HEK293 (cell line): ENCODE measurements around the gene DCLK3.

ENCODE experiments used
- KLF10 ChIP-seq: fragments of 450-650 bp; IDR thresholded peaks from 2 replicates; pipeline ENCODE4 v1.5.1; 2018; ENCODE audit warnings: missing biosample characterization, mild to moderate bottlenecking, missing genetic modification characterization
- KLF8 ChIP-seq: fragments of 450-650 bp; formaldehyde crosslinking; IDR thresholded peaks from 2 replicates; pipeline ENCODE4 v1.5.1; 2016; ENCODE audit warnings: missing biosample characterization, missing genetic modification characterization
- ZFP41 ChIP-seq: fragments of 450-650 bp; formaldehyde crosslinking; IDR thresholded peaks from 2 replicates; pipeline ENCODE4 v1.5.1; 2016; ENCODE audit warnings: missing biosample characterization, missing genetic modification characterization, borderline replicate concordance
- ZNF121 ChIP-seq: fragments of 450-650 bp; formaldehyde crosslinking; IDR thresholded peaks from 2 replicates; pipeline ENCODE4 v1.5.1; 2016; ENCODE audit warnings: missing biosample characterization, missing genetic modification characterization
- ZNF146 ChIP-seq: fragments of 450-650 bp; formaldehyde crosslinking; IDR thresholded peaks from 2 replicates; pipeline ENCODE4 v1.5.1; 2016; ENCODE audit warnings: missing biosample characterization, missing genetic modification characterization
- ZNF184 ChIP-seq: fragments of 450-650 bp; IDR thresholded peaks from 2 replicates; pipeline ENCODE4 v1.5.1; 2018; ENCODE audit warnings: missing biosample characterization, mild to moderate bottlenecking, missing genetic modification characterization
- ZNF214 ChIP-seq: fragments of 450-650 bp; formaldehyde crosslinking; IDR thresholded peaks from 2 replicates; pipeline ENCODE4 v1.5.1; 2017; ENCODE audit warnings: missing biosample characterization, mild to moderate bottlenecking, missing genetic modification characterization, borderline replicate concordance
- ZNF23 ChIP-seq: fragments of 450-650 bp; formaldehyde crosslinking; IDR thresholded peaks from 2 replicates; pipeline ENCODE4 v1.5.1; 2016; ENCODE audit warnings: missing biosample characterization, missing genetic modification characterization, borderline replicate concordance
- ZNF501 ChIP-seq: fragments of 450-650 bp; formaldehyde crosslinking; IDR thresholded peaks from 2 replicates; pipeline ENCODE4 v1.5.1; 2016; ENCODE audit warnings: missing biosample characterization, missing genetic modification characterization
- ZNF580 ChIP-seq: fragments of 450-650 bp; formaldehyde crosslinking; IDR thresholded peaks from 2 replicates; pipeline ENCODE4 v1.5.1; 2016; ENCODE audit warnings: missing biosample characterization, missing genetic modification characterization
- TF ChIP-seq, protein P1 (sequence below): fragments of 450-650 bp; formaldehyde crosslinking; IDR thresholded peaks from 2 replicates; pipeline ENCODE4 v1.5.1; 2016; ENCODE audit warnings: missing biosample characterization, missing genetic modification characterization
- TF ChIP-seq, protein P2 (sequence below): fragments of 450-650 bp; formaldehyde crosslinking; IDR thresholded peaks from 2 replicates; pipeline ENCODE4 v1.5.1; 2016; ENCODE audit warnings: missing biosample characterization, missing genetic modification characterization
- TF ChIP-seq, protein P3 (sequence below): fragments of 450-650 bp; IDR thresholded peaks from 2 replicates; pipeline ENCODE4 v1.5.1; 2018; ENCODE audit warnings: missing biosample characterization, missing genetic modification characterization

DNA sequence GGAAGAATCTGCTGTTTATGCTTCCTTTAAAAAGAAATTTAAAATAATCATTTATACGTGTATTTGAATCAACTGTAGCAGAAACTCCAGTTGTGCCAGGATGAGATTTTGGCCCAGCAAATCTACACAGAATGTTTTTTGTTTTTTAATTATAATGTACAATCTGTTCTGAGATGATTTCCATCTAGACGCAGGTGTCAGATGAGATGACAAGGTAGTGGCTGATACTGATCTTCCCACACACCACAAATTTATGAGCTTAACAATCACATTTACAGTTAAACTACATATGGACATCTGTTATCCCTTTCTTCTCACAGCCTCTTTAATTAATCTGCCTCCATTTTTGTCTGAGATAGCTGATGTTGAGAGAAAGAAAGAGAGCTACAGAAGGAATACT lies 23.6 kb downstream of the DCLK3 start:
- TF ChIP-seq KLF10 (tag by site-specific recombination) (no peak), ZNF23 (no peak), ZNF501 (tag by site-specific recombination) (no peak), ZNF214 (no peak), ZNF184 (no peak), ZNF146 (tag by site-specific recombination) (no peak), ZNF580 (tag by site-specific recombination) (no peak), ZNF121 (tag by site-specific recombination) (no peak), ZFP41 (tag by site-specific recombination) (no peak), KLF8 (tag by site-specific recombination) (no peak)
- TF ChIP-seq, protein P1, sequence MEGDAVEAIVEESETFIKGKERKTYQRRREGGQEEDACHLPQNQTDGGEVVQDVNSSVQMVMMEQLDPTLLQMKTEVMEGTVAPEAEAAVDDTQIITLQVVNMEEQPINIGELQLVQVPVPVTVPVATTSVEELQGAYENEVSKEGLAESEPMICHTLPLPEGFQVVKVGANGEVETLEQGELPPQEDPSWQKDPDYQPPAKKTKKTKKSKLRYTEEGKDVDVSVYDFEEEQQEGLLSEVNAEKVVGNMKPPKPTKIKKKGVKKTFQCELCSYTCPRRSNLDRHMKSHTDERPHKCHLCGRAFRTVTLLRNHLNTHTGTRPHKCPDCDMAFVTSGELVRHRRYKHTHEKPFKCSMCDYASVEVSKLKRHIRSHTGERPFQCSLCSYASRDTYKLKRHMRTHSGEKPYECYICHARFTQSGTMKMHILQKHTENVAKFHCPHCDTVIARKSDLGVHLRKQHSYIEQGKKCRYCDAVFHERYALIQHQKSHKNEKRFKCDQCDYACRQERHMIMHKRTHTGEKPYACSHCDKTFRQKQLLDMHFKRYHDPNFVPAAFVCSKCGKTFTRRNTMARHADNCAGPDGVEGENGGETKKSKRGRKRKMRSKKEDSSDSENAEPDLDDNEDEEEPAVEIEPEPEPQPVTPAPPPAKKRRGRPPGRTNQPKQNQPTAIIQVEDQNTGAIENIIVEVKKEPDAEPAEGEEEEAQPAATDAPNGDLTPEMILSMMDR, result no peak
- TF ChIP-seq, protein P2, sequence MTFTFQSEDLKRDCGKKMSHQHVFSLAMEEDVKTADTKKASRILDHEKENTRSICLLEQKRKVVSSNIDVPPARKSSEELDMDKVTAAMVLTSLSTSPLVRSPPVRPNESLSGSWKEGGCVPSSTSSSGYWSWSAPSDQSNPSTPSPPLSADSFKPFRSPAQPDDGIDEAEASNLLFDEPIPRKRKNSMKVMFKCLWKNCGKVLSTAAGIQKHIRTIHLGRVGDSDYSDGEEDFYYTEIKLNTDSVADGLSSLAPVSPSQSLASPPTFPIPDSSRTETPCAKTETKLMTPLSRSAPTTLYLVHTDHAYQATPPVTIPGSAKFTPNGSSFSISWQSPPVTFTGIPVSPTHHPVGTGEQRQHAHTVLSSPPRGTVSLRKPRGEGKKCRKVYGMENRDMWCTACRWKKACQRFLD (tag by site-specific recombination), result no peak
- TF ChIP-seq, protein P3, sequence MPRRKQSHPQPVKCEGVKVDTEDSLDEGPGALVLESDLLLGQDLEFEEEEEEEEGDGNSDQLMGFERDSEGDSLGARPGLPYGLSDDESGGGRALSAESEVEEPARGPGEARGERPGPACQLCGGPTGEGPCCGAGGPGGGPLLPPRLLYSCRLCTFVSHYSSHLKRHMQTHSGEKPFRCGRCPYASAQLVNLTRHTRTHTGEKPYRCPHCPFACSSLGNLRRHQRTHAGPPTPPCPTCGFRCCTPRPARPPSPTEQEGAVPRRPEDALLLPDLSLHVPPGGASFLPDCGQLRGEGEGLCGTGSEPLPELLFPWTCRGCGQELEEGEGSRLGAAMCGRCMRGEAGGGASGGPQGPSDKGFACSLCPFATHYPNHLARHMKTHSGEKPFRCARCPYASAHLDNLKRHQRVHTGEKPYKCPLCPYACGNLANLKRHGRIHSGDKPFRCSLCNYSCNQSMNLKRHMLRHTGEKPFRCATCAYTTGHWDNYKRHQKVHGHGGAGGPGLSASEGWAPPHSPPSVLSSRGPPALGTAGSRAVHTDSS (tag by site-specific recombination), result no peak
